GM18517 (cell line): ENCODE data around the gene PNLDC1.
"Not testable (repeated sequence)": the region's sequence is repeated elsewhere in the genome, so short reads cannot be mapped to it uniquely, and the experiment has no call there.

Source experiments
- ATAC-seq: cut with Tn5 transposase; IDR thresholded peaks from one replicate; pipeline ENCODE4 v1.9.1; 2021; ENCODE audit warnings: mild to moderate bottlenecking, moderate library complexity; ENCODE audit not compliant: unreplicated experiment

Gene PNLDC1

GRCh38 chr6:159819098-159819497 is 19.0 kb downstream of the PNLDC1 start:
- no peak for ATAC-seq

GRCh38 chr6:159819932-159820640 is 20.0 kb downstream of the PNLDC1 start:
- ATAC-seq = no peak

GRCh38 chr6:159821122-159821521 is 21.0 kb downstream of the PNLDC1 start:
- ATAC-seq = no peak

GRCh38 chr6:159821726-159822125 is 21.6 kb downstream of the PNLDC1 start:
- no peak for ATAC-seq

- ATAC-seq = no peak
Measured at GRCh38 chr6:159823953-159824352, 23.9 kb downstream of the PNLDC1 start.

- not testable (repeated sequence) for ATAC-seq
Measured at GRCh38 chr6:159824690-159825089, 24.6 kb downstream of the PNLDC1 start.

GRCh38 chr6:159826004-159826403 is 25.9 kb downstream of the PNLDC1 start:
- ATAC-seq = no peak

GRCh38 chr6:159826968-159827647 is 27.0 kb downstream of the PNLDC1 start:
- no peak for ATAC-seq

- ATAC-seq = no peak
Measured at GRCh38 chr6:159828074-159828473, 28.0 kb downstream of the PNLDC1 start.

GRCh38 chr6:159829526-159829925 is 29.4 kb downstream of the PNLDC1 start:
- no peak for ATAC-seq

- ATAC-seq = no peak
Measured at GRCh38 chr6:159830501-159831372, 30.7 kb downstream of the PNLDC1 start.

- no peak for ATAC-seq
Measured at GRCh38 chr6:159831373-159831679, 31.2 kb downstream of the PNLDC1 start.

GRCh38 chr6:159832946-159833345 is 32.9 kb downstream of the PNLDC1 start:
- no peak for ATAC-seq

GRCh38 chr6:159833556-159833955 is 33.5 kb downstream of the PNLDC1 start:
- ATAC-seq = no peak

GRCh38 chr6:159833997-159834603 is 34.0 kb downstream of the PNLDC1 start:
- ATAC-seq = no peak

GRCh38 chr6:159836718-159837490 is 36.8 kb downstream of the PNLDC1 start:
- ATAC-seq = no peak

- no peak for ATAC-seq
Measured at GRCh38 chr6:159837511-159837910, 37.4 kb downstream of the PNLDC1 start.

- no peak for ATAC-seq
Measured at GRCh38 chr6:159838020-159838744, 38.1 kb downstream of the PNLDC1 start.

GRCh38 chr6:159842035-159842434 is 42.0 kb downstream of the PNLDC1 start:
- no peak for ATAC-seq
